HEK293 (cell line): ENCODE data around the gene BCL11A.

Source experiments
- CTCF ChIA-PET: fragments of 350-600 bp; formaldehyde crosslinking; extraction: SDS; loops from one replicate; lab custom pipeline; 2021; ENCODE audit warnings: antibody characterized with exemption; lab: Yijun Ruan, JAX
- POLR2A ChIA-PET: fragments of 300-600 bp; formaldehyde crosslinking; extraction: SDS; loops from one replicate; lab custom pipeline; 2020; ENCODE audit warnings: antibody characterized with exemption, inconsistent platforms; lab: Yijun Ruan, JAX
- H3K27ac ChIP-seq: fragments of 200-500 bp; sonication (Bioruptor generic); 2 replicates; pipeline ENCODE4 v1.5.1; 2014; ENCODE audit warnings: low read depth, low read length, control low read depth, inconsistent platforms; ENCODE audit errors: extremely low read depth
- H3K36me3 ChIP-seq, 2 experiments: fragments of 200-500 bp in 1 of 2; sonication (Bioruptor generic) in 1 of 2; 1 replicate in 1 of 2; 2 replicates in 1 of 2; pipeline ENCODE4 v1.5.1; 2014 to 2017; ENCODE audit warnings: inconsistent platforms in 2 of 2, low read length in 2 of 2; ENCODE audit not compliant: control insufficient read depth in 2 of 2, insufficient read depth in 1 of 2
- H3K4me1 ChIP-seq: fragments of 200-500 bp; sonication (Bioruptor generic); 2 replicates; pipeline ENCODE4 v1.5.1; 2014; ENCODE audit warnings: mild to moderate bottlenecking, low read length, inconsistent platforms; ENCODE audit not compliant: control insufficient read depth, insufficient read depth
- H3K4me3 ChIP-seq: 2 replicates; pipeline ENCODE4 v1.5.1; 2011; ENCODE audit warnings: low read depth, mild to moderate bottlenecking, control low read depth, low read length, moderate library complexity
- H3K9me3 ChIP-seq: fragments of 200-500 bp; sonication (Bioruptor generic); 2 replicates; pipeline ENCODE4 v1.5.1; 2014; ENCODE audit warnings: low read depth, low read length, inconsistent platforms; ENCODE audit not compliant: control insufficient read depth, insufficient read depth
- AEBP2 ChIP-seq: fragments of 450-650 bp; formaldehyde crosslinking; IDR thresholded peaks from 2 replicates; pipeline ENCODE4 v1.5.1; 2016; ENCODE audit warnings: missing biosample characterization, missing genetic modification characterization, borderline replicate concordance
- EGR2 ChIP-seq: fragments of 450-650 bp; formaldehyde crosslinking; IDR thresholded peaks from 2 replicates; pipeline ENCODE4 v1.5.1; 2016; ENCODE audit warnings: low read depth, missing biosample characterization, missing genetic modification characterization
- GLIS1 ChIP-seq: fragments of 450-650 bp; formaldehyde crosslinking; IDR thresholded peaks from 2 replicates; pipeline ENCODE4 v1.5.1; 2016; ENCODE audit warnings: missing biosample characterization, missing genetic modification characterization
- MYNN ChIP-seq: fragments of 450-650 bp; formaldehyde crosslinking; IDR thresholded peaks from 2 replicates; pipeline ENCODE4 v1.5.1; 2016; ENCODE audit warnings: missing biosample characterization, missing genetic modification characterization, borderline replicate concordance
- PATZ1 ChIP-seq: fragments of 450-650 bp; formaldehyde crosslinking; IDR thresholded peaks from 2 replicates; pipeline ENCODE4 v1.5.1; 2016; ENCODE audit warnings: missing biosample characterization, missing genetic modification characterization
- PRDM1 ChIP-seq: fragments of 450-650 bp; formaldehyde crosslinking; IDR thresholded peaks from 2 replicates; pipeline ENCODE4; 2016; ENCODE audit warnings: missing biosample characterization, missing genetic modification characterization
- REST ChIP-seq: fragments of 450-650 bp; formaldehyde crosslinking; IDR thresholded peaks from 2 replicates; pipeline ENCODE4 v1.5.1; 2016; ENCODE audit warnings: missing biosample characterization, missing genetic modification characterization
- ZBTB20 ChIP-seq: fragments of 450-650 bp; formaldehyde crosslinking; IDR thresholded peaks from 2 replicates; pipeline ENCODE4 v1.5.1; 2016; ENCODE audit warnings: missing biosample characterization, missing genetic modification characterization
- ZBTB44 ChIP-seq: fragments of 450-650 bp; IDR thresholded peaks from 2 replicates; pipeline ENCODE4 v1.5.1; 2018; ENCODE audit warnings: missing biosample characterization, mild to moderate bottlenecking, missing genetic modification characterization
- ZBTB48 ChIP-seq: fragments of 450-650 bp; formaldehyde crosslinking; IDR thresholded peaks from 2 replicates; pipeline ENCODE4 v1.5.1; 2016; ENCODE audit warnings: missing biosample characterization, missing genetic modification characterization
- ZFP37 ChIP-seq: fragments of 450-650 bp; formaldehyde crosslinking; IDR thresholded peaks from 2 replicates; pipeline ENCODE4 v1.5.1; 2016; ENCODE audit warnings: missing biosample characterization, missing genetic modification characterization
- ZIC2 ChIP-seq: fragments of 450-650 bp; formaldehyde crosslinking; IDR thresholded peaks from 2 replicates; pipeline ENCODE4 v1.5.1; 2016; ENCODE audit warnings: missing biosample characterization, missing genetic modification characterization
- ZNF335 ChIP-seq: fragments of 450-650 bp; formaldehyde crosslinking; conservative IDR thresholded peaks from 2 replicates; pipeline ENCODE4 v1.5.1; 2016; ENCODE audit warnings: missing biosample characterization, missing genetic modification characterization
- ZNF449 ChIP-seq: fragments of 450-650 bp; formaldehyde crosslinking; IDR thresholded peaks from 2 replicates; pipeline ENCODE4 v1.5.1; 2017; ENCODE audit warnings: missing biosample characterization, mild to moderate bottlenecking, missing genetic modification characterization, moderate library complexity
- ZNF521 ChIP-seq: fragments of 450-650 bp; formaldehyde crosslinking; IDR thresholded peaks from 2 replicates; pipeline ENCODE4 v1.5.1; 2017; ENCODE audit warnings: missing biosample characterization, mild to moderate bottlenecking, missing genetic modification characterization
- ZNF692 ChIP-seq: fragments of 450-650 bp; formaldehyde crosslinking; IDR thresholded peaks from 2 replicates; pipeline ENCODE4 v1.5.1; 2016; ENCODE audit warnings: missing biosample characterization, missing genetic modification characterization
- ZSCAN30 ChIP-seq: fragments of 450-650 bp; IDR thresholded peaks from 2 replicates; pipeline ENCODE4 v1.5.1; 2018; ENCODE audit warnings: missing biosample characterization, mild to moderate bottlenecking, missing genetic modification characterization, moderate library complexity

BCL11A gene

GRCh38 chr2:60549928-60550177 lies 3.6 kb downstream of the BCL11A start:
- Histone ChIP-seq H3K4me3 (peak overlapping the region; percentile 77), H3K36me3 (peaks cover 0 to 14% of the 10 kb centered on the region in 2 experiments; a peak in 1 of 3 replicates), H3K4me1 (peaks cover 19% of the 10 kb centered on the region), H3K9me3 (no peaks in the 10 kb centered on the region), H3K27ac (peak overlapping the region; percentile 99)
- POLR2A ChIA-PET, result interaction anchor here (0.6 to 2.0 kb wide), 10 partner anchors 9 to 583 kb away, joined by 3 to 12 read pairs (median 6); no protein-coding TSS in a partner anchor
- peak; percentile 41; the same call in 1 of the 2 replicates for TF ChIP-seq ZBTB48 (tag by site-specific recombination)
- TF ChIP-seq MYNN, result no peak
- CTCF ChIA-PET, result interaction anchor here (0.6 to 1.7 kb wide), 28 partner anchors 8 to 1976 kb away, joined by 3 to 9 read pairs (median 3); no protein-coding TSS in a partner anchor

- Histone ChIP-seq H3K4me1 (peaks cover 19% of the 10 kb centered on the region), H3K9me3 (no peaks in the 10 kb centered on the region), H3K27ac (peak overlapping the region; percentile 99), H3K36me3 (peaks cover under 1 to 19% of the 10 kb centered on the region in 2 experiments; a peak in 1 of 3 replicates), H3K4me3 (peak overlapping the region; percentile 77)
- POLR2A ChIA-PET, result interaction anchor here (0.6 to 2.0 kb wide), 7 partner anchors 9 to 110 kb away, joined by 3 to 12 read pairs (median 6); no protein-coding TSS in a partner anchor
- TF ChIP-seq ZBTB48 (tag by site-specific recombination) (0 out of 2 replicates have a peak, but pooled peaks have one; percentile 86), ZNF449 (tag by site-specific recombination) (peak; percentile 39; the same call in 1 of the 2 replicates), ZBTB20 (tag by site-specific recombination) (peak; percentile 54; the same call in 1 of the 2 replicates), PRDM1 (peak; percentile 29; the same call in 1 of the 2 replicates), REST (tag by site-specific recombination) (0 out of 2 replicates have a peak, but pooled peaks have one; percentile 8), GLIS1 (tag by site-specific recombination) (peak; percentile 18; the same call in 1 of the 2 replicates), AEBP2 (no peak), ZSCAN30 (tag by site-specific recombination) (peak; percentile 77), ZBTB44 (tag by site-specific recombination) (no peak), ZNF692 (0 out of 2 replicates have a peak, but pooled peaks have one; percentile 18), ZNF521 (no peak), ZFP37 (peak; percentile 19; the same call in 1 of the 2 replicates), PATZ1 (tag by site-specific recombination) (peak; percentile 65), ZIC2 (tag by site-specific recombination) (no peak), ZNF335 (tag by site-specific recombination) (peak; percentile 35; the same call in 1 of the 2 replicates), EGR2 (tag by site-specific recombination) (no peak)
- CTCF ChIA-PET, result interaction anchor here (0.6 to 1.7 kb wide), 22 partner anchors 9 to 1849 kb away, joined by 3 to 9 read pairs (median 4); no protein-coding TSS in a partner anchor
Observed at GRCh38 chr2:60549238-60549927, 4.1 kb downstream of the BCL11A start.
